Smooth muscle cell (in vitro differentiated cells): ENCODE results near the gene ATP2C2. TPM values are rescaled to one million over a fixed set of nuclear protein-coding genes. Genes with fewer than 3 reads are reported as not detected.

ENCODE experiments used
- DNase-seq: peaks from one replicate; lab custom pipeline; 2025; ENCODE audit not compliant: unreplicated experiment; lab: John Stamatoyannopoulos, UW
- H2AFZ ChIP-seq: fragments of 200-600 bp; sonication (generic); 2 replicates; pipeline ENCODE4 v1.6.0; 2016; ENCODE audit warnings: antibody characterized with exemption, low read depth, mild to moderate bottlenecking
- H3F3A ChIP-seq: fragments of 200-600 bp; sonication (generic); 2 replicates; pipeline ENCODE4 v1.6.0; 2017; ENCODE audit warnings: antibody characterized with exemption, low read depth
- H3K27ac ChIP-seq: fragments of 200-600 bp; sonication (generic); 2 replicates; pipeline ENCODE4 v1.5.1; 2016; ENCODE audit warnings: low read depth, mild to moderate bottlenecking
- H3K27me3 ChIP-seq: fragments of 200-600 bp; sonication (generic); 2 replicates; pipeline ENCODE4 v1.6.1; 2016; ENCODE audit warnings: low read depth, mild to moderate bottlenecking
- H3K36me3 ChIP-seq: fragments of 200-600 bp; sonication (generic); 2 replicates; pipeline ENCODE4 v1.5.1; 2016; ENCODE audit warnings: low read depth
- H3K4me1 ChIP-seq: fragments of 200-600 bp; sonication (generic); 2 replicates; pipeline ENCODE4 v1.5.1; 2016; ENCODE audit warnings: low read depth
- H3K4me2 ChIP-seq: fragments of 200-600 bp; sonication (generic); 2 replicates; pipeline ENCODE4 v1.6.0; 2016; ENCODE audit warnings: mild to moderate bottlenecking
- H3K4me3 ChIP-seq: fragments of 200-600 bp; sonication (generic); 2 replicates; pipeline ENCODE4 v1.5.1; 2016; ENCODE audit warnings: mild to moderate bottlenecking
- H3K79me2 ChIP-seq: fragments of 200-600 bp; sonication (generic); 2 replicates; pipeline ENCODE4 v1.6.0; 2016; ENCODE audit warnings: low read depth, mild to moderate bottlenecking
- H3K9ac ChIP-seq: fragments of 200-600 bp; sonication (generic); 2 replicates; pipeline ENCODE4 v1.6.0; 2016; ENCODE audit warnings: low read depth
- H3K9me3 ChIP-seq: fragments of 200-600 bp; sonication (generic); replicated peaks from 2 replicates; pipeline ENCODE4 v1.5.1; 2016; ENCODE audit warnings: low read depth
- H4K20me1 ChIP-seq: fragments of 200-600 bp; sonication (generic); 2 replicates; pipeline ENCODE4 v1.6.0; 2016; ENCODE audit warnings: low read depth
- WGBS: methylation state at CpG from one replicate; pipeline ENCODE4 v1.1.7; 2016; ENCODE audit warnings: low lambda C conversion rate; 5-methylcytosine and 5-hydroxymethylcytosine counted together
- polyA plus RNA-seq: library from polyadenylated mRNA; unstranded; fragments of >200 nt; fragmentation: Nextera tagmentation; extraction: Ambion mirVana; gene quantifications from 2 replicates; pipeline ENCODE4 v1.2.1, GENCODE V29; 2016
- total RNA-seq: library from RNA; depleted of rRNA; stranded (reverse); fragments of >200 nt; gene quantifications from 2 replicates; pipeline ENCODE4 v1.2.3, GENCODE V29; 2014
- TF ChIP-seq, protein P1 (sequence below): fragments of 200-600 bp; sonication (generic); IDR thresholded peaks from 2 replicates; pipeline ENCODE4 v1.5.1; 2017; ENCODE audit warnings: borderline replicate concordance, mild to moderate bottlenecking, antibody characterized with exemption; ENCODE audit not compliant: insufficient read depth, poor library complexity, severe bottlenecking

Gene ATP2C2
- total and polyA plus RNA-seq, 2 experiments from 2014 or later, result 3.1 to 4.1 TPM

- Histone ChIP-seq H3K27me3 (no peaks in the 10 kb centered on the region), H3K9ac (no peak overlapping the region), H3F3A (no peaks in the 10 kb centered on the region), H3K36me3 (peaks cover 31% of the 10 kb centered on the region), H3K4me2 (no peak overlapping the region), H3K79me2 (peaks cover 10% of the 10 kb centered on the region), H3K9me3 (no peaks in the 10 kb centered on the region), H3K4me3 (no peak overlapping the region), H2AFZ (no peak overlapping the region), H3K4me1 (no peaks in the 10 kb centered on the region), H4K20me1 (peaks cover 22% of the 10 kb centered on the region), H3K27ac (no peak overlapping the region)
- DNase-seq, result no peak
- 95% methylated on average over 2 of the region's 2 CpGs for WGBS
- TF ChIP-seq, protein P1, sequence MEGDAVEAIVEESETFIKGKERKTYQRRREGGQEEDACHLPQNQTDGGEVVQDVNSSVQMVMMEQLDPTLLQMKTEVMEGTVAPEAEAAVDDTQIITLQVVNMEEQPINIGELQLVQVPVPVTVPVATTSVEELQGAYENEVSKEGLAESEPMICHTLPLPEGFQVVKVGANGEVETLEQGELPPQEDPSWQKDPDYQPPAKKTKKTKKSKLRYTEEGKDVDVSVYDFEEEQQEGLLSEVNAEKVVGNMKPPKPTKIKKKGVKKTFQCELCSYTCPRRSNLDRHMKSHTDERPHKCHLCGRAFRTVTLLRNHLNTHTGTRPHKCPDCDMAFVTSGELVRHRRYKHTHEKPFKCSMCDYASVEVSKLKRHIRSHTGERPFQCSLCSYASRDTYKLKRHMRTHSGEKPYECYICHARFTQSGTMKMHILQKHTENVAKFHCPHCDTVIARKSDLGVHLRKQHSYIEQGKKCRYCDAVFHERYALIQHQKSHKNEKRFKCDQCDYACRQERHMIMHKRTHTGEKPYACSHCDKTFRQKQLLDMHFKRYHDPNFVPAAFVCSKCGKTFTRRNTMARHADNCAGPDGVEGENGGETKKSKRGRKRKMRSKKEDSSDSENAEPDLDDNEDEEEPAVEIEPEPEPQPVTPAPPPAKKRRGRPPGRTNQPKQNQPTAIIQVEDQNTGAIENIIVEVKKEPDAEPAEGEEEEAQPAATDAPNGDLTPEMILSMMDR, result no peak
These were observed 129.9 kb downstream of the ATP2C2 start for GRCh38 chr16:84498223-84498610.

- H3K4me1 ChIP-seq, result peaks cover 8% of the 10 kb centered on the region
- H4K20me1 ChIP-seq, result peaks cover 22% of the 10 kb centered on the region
- H3K27me3 ChIP-seq, result no peaks in the 10 kb centered on the region
- TF ChIP-seq, protein P1, result no peak
- WGBS, result 93% methylated on average over 13 of the region's 13 CpGs
- H3K9me3 ChIP-seq, result no peaks in the 10 kb centered on the region
- no peak for DNase-seq
- H3K4me3 ChIP-seq, result no peak overlapping the region
- H3K36me3 ChIP-seq, result peaks cover 24% of the 10 kb centered on the region
- H3K9ac ChIP-seq, result no peak overlapping the region
- no peak overlapping the region for H3K27ac ChIP-seq
- H3F3A ChIP-seq, result no peaks in the 10 kb centered on the region
- H3K79me2 ChIP-seq, result peaks cover 18% of the 10 kb centered on the region
- H2AFZ ChIP-seq, result no peak overlapping the region
- H3K4me2 ChIP-seq, result no peak overlapping the region
These were observed 130.7 kb downstream of the ATP2C2 start for GRCh38 chr16:84498859-84499620.

DNA sequence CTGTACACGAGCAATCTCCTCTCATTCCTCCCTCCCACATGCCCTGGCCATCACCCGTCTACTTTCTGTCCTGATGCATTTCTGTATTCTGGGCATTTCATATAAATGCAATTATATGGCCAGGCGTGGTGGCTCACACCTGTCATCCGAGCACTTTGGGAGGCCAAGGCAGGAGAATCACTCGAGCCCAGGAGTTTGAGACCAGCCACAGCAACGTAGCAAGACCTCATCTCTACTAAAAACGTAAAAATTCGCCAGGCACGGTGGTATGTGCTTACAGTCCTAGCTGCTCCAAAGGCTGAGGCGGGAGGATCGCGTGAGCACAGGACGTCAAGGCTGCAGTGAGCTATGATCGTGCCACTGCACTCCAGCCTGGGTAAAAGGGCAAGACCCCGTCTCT, 131.3 kb downstream of the ATP2C2 start:
- Histone ChIP-seq H3F3A (no peaks in the 10 kb centered on the region), H3K9ac (no peak overlapping the region)
- TF ChIP-seq, protein P1, result no peak

DNA sequence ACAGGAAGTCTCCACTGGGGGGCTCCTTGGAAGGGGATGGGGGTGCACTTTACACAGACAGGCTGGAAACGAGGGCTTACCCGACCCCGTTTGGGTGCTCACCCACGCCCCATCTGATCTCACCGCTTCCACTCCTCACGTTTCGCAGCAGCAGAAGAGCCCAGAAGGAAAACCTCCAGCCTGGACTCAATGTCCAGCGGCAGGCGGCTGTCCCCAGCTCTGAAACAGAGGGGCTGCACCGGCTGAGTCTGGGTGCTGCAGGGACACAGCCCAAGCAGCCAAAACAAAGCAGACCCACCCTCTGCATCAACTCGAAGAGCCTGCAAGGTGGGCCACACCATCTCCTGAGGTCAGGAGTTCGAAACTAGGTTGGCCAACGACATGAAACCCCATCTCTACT, 132.2 kb downstream of the ATP2C2 start:
- no peak for DNase-seq
- H3F3A ChIP-seq, result no peaks in the 10 kb centered on the region
- TF ChIP-seq, protein P1, result no peak
- H2AFZ ChIP-seq, result no peak overlapping the region
- no peaks in the 10 kb centered on the region for H3K27me3 ChIP-seq
- peaks cover 9% of the 10 kb centered on the region for H3K36me3 ChIP-seq
- 99% methylated on average over 13 of the region's 13 CpGs for WGBS
- no peak overlapping the region for H3K9ac ChIP-seq
- H3K9me3 ChIP-seq, result no peaks in the 10 kb centered on the region
- H3K4me1 ChIP-seq, result peaks cover 13% of the 10 kb centered on the region
- H3K4me3 ChIP-seq, result no peak overlapping the region
- peaks cover 20% of the 10 kb centered on the region for H3K79me2 ChIP-seq
- no peak overlapping the region for H3K4me2 ChIP-seq
- peaks cover 22% of the 10 kb centered on the region for H4K20me1 ChIP-seq
- no peak overlapping the region for H3K27ac ChIP-seq

More for the DNA sequence above, 131.3 kb downstream of the ATP2C2 start:
- DNase-seq, result no peak
- no peak overlapping the region for H3K27ac ChIP-seq
- H3K4me2 ChIP-seq, result no peak overlapping the region
- no peak overlapping the region for H3K4me3 ChIP-seq
- peaks cover 18% of the 10 kb centered on the region for H3K36me3 ChIP-seq
- peaks cover 20% of the 10 kb centered on the region for H3K79me2 ChIP-seq
- H4K20me1 ChIP-seq, result peaks cover 22% of the 10 kb centered on the region
- H3K9me3 ChIP-seq, result no peaks in the 10 kb centered on the region
- H3K27me3 ChIP-seq, result no peaks in the 10 kb centered on the region
- H2AFZ ChIP-seq, result no peak overlapping the region
- 94% methylated on average over 15 of the region's 15 CpGs for WGBS
- H3K4me1 ChIP-seq, result peaks cover 8% of the 10 kb centered on the region
